ENCODE data around the gene PTPRD. TPM values are rescaled to one million over a fixed set of nuclear protein-coding genes. Genes with fewer than 3 reads are reported as not detected.

The PTPRD gene
- total RNA-seq, 1 experiment from 2014 or later: 32.5 TPM

DNA sequence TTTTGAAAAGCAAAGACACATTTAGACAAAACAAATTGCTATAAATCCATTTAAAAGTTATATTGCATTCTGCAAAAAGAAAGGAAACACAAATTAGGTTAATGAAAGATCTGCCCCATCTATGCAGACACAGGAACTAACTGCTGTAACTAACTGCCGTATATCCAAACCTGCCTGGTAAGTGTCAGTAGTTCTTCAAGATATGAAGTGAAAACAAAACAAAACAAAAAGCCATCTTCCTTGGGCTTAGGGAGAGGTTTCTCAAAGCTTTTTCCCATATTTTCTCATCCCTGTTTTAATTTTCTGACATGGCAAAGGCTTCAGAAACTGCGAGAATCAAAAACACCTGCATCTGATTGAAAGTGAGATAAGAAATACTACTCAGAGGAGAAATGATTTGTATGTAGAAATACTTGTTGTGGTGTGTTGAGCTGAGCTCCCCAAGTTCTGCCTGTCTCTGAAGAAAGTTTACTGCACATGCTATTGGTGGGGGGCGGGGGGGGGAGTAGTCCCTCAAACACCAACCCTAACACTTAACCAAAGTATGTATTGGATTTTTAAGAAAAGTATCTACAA lies 750.5 kb downstream of the PTPRD start:
- Histone ChIP-seq H3K18ac (ENCODE audit: insufficient read length, low read depth, low read length) (no peak overlapping the region), H2AFZ (ENCODE audit: low read length) (no peak overlapping the region), H4K20me1 (ENCODE audit: control insufficient read depth, insufficient read depth, insufficient read length) (no peaks in the 10 kb centered on the region), H3K56ac (ENCODE audit: insufficient read length, low read depth, low read length) (no peak overlapping the region), H3K79me2 (ENCODE audit: insufficient read depth, low read length) (no peaks in the 10 kb centered on the region), H3K27ac (ENCODE audit: insufficient read length, low read depth, low read length) (no peak overlapping the region), H3K27me3 (ENCODE audit: insufficient read depth, low read length) (no peaks in the 10 kb centered on the region), H4K5ac (ENCODE audit: insufficient read length, low read depth, low read length) (no peak overlapping the region), H3K4me1 (ENCODE audit: insufficient read depth, low read length) (no peaks in the 10 kb centered on the region), H3K4ac (ENCODE audit: low read depth, low read length) (no peak overlapping the region), H3K23me2 (ENCODE audit: insufficient read length, low read depth, low read length, poor library complexity, severe bottlenecking) (no peaks in the 10 kb centered on the region), H2AK5ac (ENCODE audit: insufficient read length, low read length) (no peak overlapping the region), H3K4me2 (ENCODE audit: insufficient read depth, insufficient read length, low read length) (no peak overlapping the region), H4K8ac (replicated peaks; ENCODE audit: insufficient read length, low read depth, low read length) (no peak overlapping the region), H3K79me1 (ENCODE audit: insufficient read depth, low read depth, low read length, poor library complexity, severe bottlenecking) (no peaks in the 10 kb centered on the region), H3T11ph (ENCODE audit: low read length) (no peak overlapping the region), H2BK12ac (ENCODE audit: insufficient read length, low read depth, low read length) (no peak overlapping the region), H4K91ac (ENCODE audit: insufficient read length, low read depth, low read length) (no peak overlapping the region), H3K9ac (ENCODE audit: extremely low read depth, insufficient read length, low read length) (no peak overlapping the region), H2BK5ac (ENCODE audit: insufficient read length, low read length) (no peak overlapping the region), H2BK15ac (ENCODE audit: low read depth, low read length) (no peak overlapping the region), H3K9me3 (ENCODE audit: control insufficient read depth, low read depth, low read length) (no peaks in the 10 kb centered on the region), H2BK120ac (ENCODE audit: low read depth, low read length, poor library complexity, severe bottlenecking) (no peak overlapping the region), H2BK20ac (ENCODE audit: low read depth, low read length, poor library complexity, severe bottlenecking) (no peak overlapping the region), H3K14ac (ENCODE audit: insufficient read depth, low read length) (no peak overlapping the region), H3K23ac (ENCODE audit: insufficient read length, low read depth, low read length) (no peak overlapping the region)
- Mint-ChIP-seq H3K4me1 (no peaks in the 10 kb centered on the region), H3K9me3 (no peaks in the 10 kb centered on the region), H3K27me3 (ENCODE audit: low read depth) (no peaks in the 10 kb centered on the region), H3K27ac (no peak overlapping the region), H3K4me3 (no peak overlapping the region), H3K36me3 (ENCODE audit: insufficient read depth in 1 of 3, low read depth in 3 of 3) (no peaks in the 10 kb centered on the region)
- WGBS (ENCODE audit: extremely low coverage, insufficient read length, low lambda C conversion rate): no CpG with 5 or more reads among the region's 3 CpGs
- no peak for DNase-seq
- TF ChIP-seq, protein P1, sequence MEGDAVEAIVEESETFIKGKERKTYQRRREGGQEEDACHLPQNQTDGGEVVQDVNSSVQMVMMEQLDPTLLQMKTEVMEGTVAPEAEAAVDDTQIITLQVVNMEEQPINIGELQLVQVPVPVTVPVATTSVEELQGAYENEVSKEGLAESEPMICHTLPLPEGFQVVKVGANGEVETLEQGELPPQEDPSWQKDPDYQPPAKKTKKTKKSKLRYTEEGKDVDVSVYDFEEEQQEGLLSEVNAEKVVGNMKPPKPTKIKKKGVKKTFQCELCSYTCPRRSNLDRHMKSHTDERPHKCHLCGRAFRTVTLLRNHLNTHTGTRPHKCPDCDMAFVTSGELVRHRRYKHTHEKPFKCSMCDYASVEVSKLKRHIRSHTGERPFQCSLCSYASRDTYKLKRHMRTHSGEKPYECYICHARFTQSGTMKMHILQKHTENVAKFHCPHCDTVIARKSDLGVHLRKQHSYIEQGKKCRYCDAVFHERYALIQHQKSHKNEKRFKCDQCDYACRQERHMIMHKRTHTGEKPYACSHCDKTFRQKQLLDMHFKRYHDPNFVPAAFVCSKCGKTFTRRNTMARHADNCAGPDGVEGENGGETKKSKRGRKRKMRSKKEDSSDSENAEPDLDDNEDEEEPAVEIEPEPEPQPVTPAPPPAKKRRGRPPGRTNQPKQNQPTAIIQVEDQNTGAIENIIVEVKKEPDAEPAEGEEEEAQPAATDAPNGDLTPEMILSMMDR (conservative IDR thresholded peaks at IDR 0.05): no peak

Data from H9 (cell line).